H9 (cell line): Measurements from ENCODE around the gene RAET1G. TPM values are rescaled to one million over a fixed set of nuclear protein-coding genes. Genes with fewer than 3 reads are reported as not detected.

Source experiments
- DNase-seq: peaks from one replicate; pipeline ENCODE4 v3.0.0-alpha.2; 2017
- H2AFZ ChIP-seq: one replicate; pipeline ENCODE4 v1.6.1; 2013; ENCODE audit warnings: mild to moderate bottlenecking, low read length, control low read depth, moderate library complexity
- H2AK5ac ChIP-seq: 2 replicates; pipeline ENCODE4 v1.6.1; 2013; ENCODE audit warnings: low read length, control low read depth, mixed read lengths; ENCODE audit not compliant: insufficient read length
- H2BK120ac ChIP-seq: one replicate; pipeline ENCODE4 v1.6.1; 2013; ENCODE audit warnings: low read depth, mild to moderate bottlenecking, low read length, control low read depth, inconsistent platforms; ENCODE audit not compliant: poor library complexity, severe bottlenecking
- H2BK12ac ChIP-seq: 2 replicates; pipeline ENCODE4 v1.6.1; 2013; ENCODE audit warnings: low read length, control low read depth, mixed read lengths, low read depth; ENCODE audit not compliant: insufficient read length
- H2BK15ac ChIP-seq: 2 replicates; pipeline ENCODE4 v1.6.1; 2013; ENCODE audit warnings: low read depth, low read length, control low read depth
- H2BK20ac ChIP-seq: one replicate; pipeline ENCODE4 v1.6.1; 2013; ENCODE audit warnings: low read depth, mild to moderate bottlenecking, low read length, control low read depth, inconsistent platforms; ENCODE audit not compliant: poor library complexity, severe bottlenecking
- H2BK5ac ChIP-seq: 2 replicates; pipeline ENCODE4 v1.6.1; 2013; ENCODE audit warnings: low read length, control low read depth, mixed read lengths; ENCODE audit not compliant: insufficient read length
- H3K14ac ChIP-seq: 2 replicates; pipeline ENCODE4 v1.6.1; 2013; ENCODE audit warnings: low read length, control low read depth; ENCODE audit not compliant: insufficient read depth
- H3K18ac ChIP-seq: 2 replicates; pipeline ENCODE4 v1.6.1; 2013; ENCODE audit warnings: low read depth, mild to moderate bottlenecking, mixed read lengths, low read length, control low read depth; ENCODE audit not compliant: insufficient read length
- H3K23ac ChIP-seq: 2 replicates; pipeline ENCODE4 v1.6.1; 2013; ENCODE audit warnings: low read length, control low read depth, mixed read lengths, low read depth; ENCODE audit not compliant: insufficient read length
- H3K23me2 ChIP-seq: 2 replicates; pipeline ENCODE4 v1.6.1; 2013; ENCODE audit warnings: low read depth, mild to moderate bottlenecking, mixed read lengths, low read length, control low read depth; ENCODE audit not compliant: insufficient read length, poor library complexity, severe bottlenecking
- H3K27ac ChIP-seq: 2 replicates; pipeline ENCODE4 v1.5.1; 2013; ENCODE audit warnings: low read length, control low read depth, mixed read lengths, low read depth; ENCODE audit not compliant: insufficient read length
- H3K27me3 ChIP-seq: 2 replicates; pipeline ENCODE4 v1.6.1; 2013; ENCODE audit warnings: low read length, control low read depth, inconsistent platforms; ENCODE audit not compliant: insufficient read depth
- H3K4ac ChIP-seq: 2 replicates; pipeline ENCODE4 v1.6.1; 2013; ENCODE audit warnings: low read depth, mild to moderate bottlenecking, control low read depth, inconsistent platforms, low read length, moderate library complexity
- H3K4me1 ChIP-seq: 2 replicates; pipeline ENCODE4 v1.6.1; 2013; ENCODE audit warnings: low read length, control low read depth, inconsistent platforms; ENCODE audit not compliant: insufficient read depth
- H3K4me2 ChIP-seq: 2 replicates; pipeline ENCODE4 v1.6.1; 2013; ENCODE audit warnings: low read length, control low read depth, mixed read lengths; ENCODE audit not compliant: insufficient read length, insufficient read depth
- H3K56ac ChIP-seq: 2 replicates; pipeline ENCODE4 v1.6.1; 2013; ENCODE audit warnings: low read depth, mild to moderate bottlenecking, mixed read lengths, low read length, control low read depth; ENCODE audit not compliant: insufficient read length
- H3K79me1 ChIP-seq: 2 replicates; pipeline ENCODE4 v1.6.1; 2013; ENCODE audit warnings: low read depth, mild to moderate bottlenecking, moderate library complexity, low read length, control low read depth, inconsistent platforms; ENCODE audit not compliant: insufficient read depth, poor library complexity, severe bottlenecking
- H3K79me2 ChIP-seq: 2 replicates; pipeline ENCODE4 v1.6.1; 2013; ENCODE audit warnings: low read length, control low read depth, inconsistent platforms; ENCODE audit not compliant: insufficient read depth
- H3K9ac ChIP-seq: 2 replicates; pipeline ENCODE4 v1.6.1; 2013; ENCODE audit warnings: low read length, control low read depth, mixed read lengths; ENCODE audit not compliant: insufficient read length; ENCODE audit errors: extremely low read depth
- H3K9me3 ChIP-seq: one replicate; pipeline ENCODE4 v1.6.1; 2013; ENCODE audit warnings: low read depth, low read length, inconsistent platforms; ENCODE audit not compliant: control insufficient read depth
- H3T11ph ChIP-seq: one replicate; pipeline ENCODE4 v1.6.1; 2013; ENCODE audit warnings: mild to moderate bottlenecking, low read length, control low read depth, inconsistent platforms
- H4K20me1 ChIP-seq: one replicate; pipeline ENCODE4 v1.6.1; 2013; ENCODE audit not compliant: control insufficient read depth, insufficient read length, insufficient read depth
- H4K5ac ChIP-seq: 2 replicates; pipeline ENCODE4 v1.6.1; 2013; ENCODE audit warnings: low read depth, mild to moderate bottlenecking, mixed read lengths, low read length, control low read depth; ENCODE audit not compliant: insufficient read length
- H4K8ac ChIP-seq: replicated peaks from 2 replicates; pipeline ENCODE4 v1.6.1; 2013; ENCODE audit warnings: low read length, control low read depth, mixed read lengths, low read depth; ENCODE audit not compliant: insufficient read length
- H4K91ac ChIP-seq: 2 replicates; pipeline ENCODE4 v1.6.1; 2013; ENCODE audit warnings: low read depth, mild to moderate bottlenecking, moderate library complexity, mixed read lengths, low read length, control low read depth; ENCODE audit not compliant: insufficient read length
- H3K27ac Mint-ChIP-seq, 3 experiments: 2 replicates in 2 of 3; 3 replicates in 1 of 3; pipeline ENCODE4 v1.8.0; 2020 to 2021; ENCODE audit warnings: mixed read lengths in 3 of 3, mild to moderate bottlenecking in 1 of 3, moderate library complexity in 1 of 3
- H3K27me3 Mint-ChIP-seq: 2 replicates; pipeline ENCODE4 v1.8.0; 2021; ENCODE audit warnings: low read depth, mild to moderate bottlenecking, moderate library complexity, mixed read lengths
- H3K36me3 Mint-ChIP-seq, 3 experiments: 2 replicates in 2 of 3; 3 replicates in 1 of 3; pipeline ENCODE4 v1.8.0; 2020 to 2021; ENCODE audit warnings: low read depth in 3 of 3, mixed read lengths in 3 of 3; ENCODE audit not compliant: insufficient read depth in 1 of 3
- H3K4me1 Mint-ChIP-seq, 2 experiments: 2 replicates each; pipeline ENCODE4 v1.8.0; 2020; ENCODE audit warnings: mixed read lengths in 2 of 2
- H3K4me3 Mint-ChIP-seq, 2 experiments: 2 replicates in 1 of 2; 3 replicates in 1 of 2; pipeline ENCODE4 v1.8.0; 2020 to 2021; ENCODE audit warnings: mild to moderate bottlenecking in 2 of 2, mixed read lengths in 2 of 2, moderate library complexity in 1 of 2
- H3K9me3 Mint-ChIP-seq, 2 experiments: 2 replicates in 1 of 2; 3 replicates in 1 of 2; pipeline ENCODE4 v1.8.0; 2020; ENCODE audit warnings: mild to moderate bottlenecking in 2 of 2, mixed read lengths in 2 of 2, moderate library complexity in 1 of 2
- WGBS: extraction: QIAGEN DNeasy Blood & Tissue Kit; methylation state at CpG from one replicate; pipeline ENCODE4 v1.1.7; 2013; ENCODE audit warnings: missing lambda C conversion rate, low lambda C conversion rate, mixed read lengths; ENCODE audit not compliant: insufficient read length; ENCODE audit errors: extremely low coverage; 5-methylcytosine and 5-hydroxymethylcytosine counted together
- total RNA-seq: library from RNA; stranded (reverse); gene quantifications from 2 replicates; pipeline ENCODE4 v1.2.1, GENCODE V29; 2021
- TF ChIP-seq, protein P1 (sequence below): fragments of 200-600 bp; sonication (generic); conservative IDR thresholded peaks from 3 replicates; pipeline ENCODE4 v1.8.0; 2021; ENCODE audit warnings: antibody characterized with exemption, mild to moderate bottlenecking

Gene RAET1G
- total RNA-seq, 1 experiment from 2014 or later, result not detected

DNA sequence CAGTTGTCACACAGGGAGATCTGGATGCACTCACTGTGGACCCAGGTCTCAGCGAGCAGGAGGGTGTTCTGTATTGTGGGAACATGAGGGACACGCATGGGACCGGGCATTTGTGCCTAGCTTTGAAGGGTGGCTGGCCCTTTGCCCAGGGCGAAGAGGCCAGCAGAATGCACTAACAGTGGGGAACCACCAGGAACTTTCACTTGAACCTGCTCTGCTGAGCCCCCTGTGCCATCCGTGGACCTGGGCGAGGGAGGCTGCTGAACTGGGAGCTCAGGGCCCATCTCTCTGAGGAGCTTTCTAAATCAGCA lies 17.7 kb upstream of the RAET1G start:
- Histone ChIP-seq H2BK15ac (no peak overlapping the region), H3K23me2 (peaks cover 20% of the 10 kb centered on the region), H3K27ac (no peak overlapping the region), H3K23ac (no peak overlapping the region), H3K4ac (no peak overlapping the region), H3K56ac (no peak overlapping the region), H3K4me2 (no peak overlapping the region), H4K5ac (no peak overlapping the region), H3K9me3 (no peaks in the 10 kb centered on the region), H2BK120ac (no peak overlapping the region), H3K9ac (no peak overlapping the region), H4K8ac (no peak overlapping the region), H3K79me1 (no peaks in the 10 kb centered on the region), H3K79me2 (no peaks in the 10 kb centered on the region), H3K4me1 (no peaks in the 10 kb centered on the region), H4K20me1 (no peaks in the 10 kb centered on the region), H3T11ph (no peak overlapping the region), H3K18ac (no peak overlapping the region), H3K14ac (no peak overlapping the region), H3K27me3 (peaks cover 73% of the 10 kb centered on the region), H4K91ac (no peak overlapping the region), H2BK12ac (no peak overlapping the region), H2BK5ac (no peak overlapping the region), H2AFZ (no peak overlapping the region), H2BK20ac (no peak overlapping the region), H2AK5ac (no peak overlapping the region)
- Mint-ChIP-seq H3K9me3 (peaks cover 0 to 9% of the 10 kb centered on the region in 2 experiments; a peak in 2 of 5 replicates), H3K27ac (no peak overlapping the region), H3K4me3 (peak overlapping the region in 1 of 2 experiments; percentile 55; a peak in 3 of 5 replicates), H3K27me3 (peaks cover 95% of the 10 kb centered on the region), H3K36me3 (peaks cover 0 to 4% (median 3%) of the 10 kb centered on the region in 3 experiments; a peak in 3 of 7 replicates), H3K4me1 (peaks cover 12 to 14% of the 10 kb centered on the region in 2 experiments)
- TF ChIP-seq, protein P1, sequence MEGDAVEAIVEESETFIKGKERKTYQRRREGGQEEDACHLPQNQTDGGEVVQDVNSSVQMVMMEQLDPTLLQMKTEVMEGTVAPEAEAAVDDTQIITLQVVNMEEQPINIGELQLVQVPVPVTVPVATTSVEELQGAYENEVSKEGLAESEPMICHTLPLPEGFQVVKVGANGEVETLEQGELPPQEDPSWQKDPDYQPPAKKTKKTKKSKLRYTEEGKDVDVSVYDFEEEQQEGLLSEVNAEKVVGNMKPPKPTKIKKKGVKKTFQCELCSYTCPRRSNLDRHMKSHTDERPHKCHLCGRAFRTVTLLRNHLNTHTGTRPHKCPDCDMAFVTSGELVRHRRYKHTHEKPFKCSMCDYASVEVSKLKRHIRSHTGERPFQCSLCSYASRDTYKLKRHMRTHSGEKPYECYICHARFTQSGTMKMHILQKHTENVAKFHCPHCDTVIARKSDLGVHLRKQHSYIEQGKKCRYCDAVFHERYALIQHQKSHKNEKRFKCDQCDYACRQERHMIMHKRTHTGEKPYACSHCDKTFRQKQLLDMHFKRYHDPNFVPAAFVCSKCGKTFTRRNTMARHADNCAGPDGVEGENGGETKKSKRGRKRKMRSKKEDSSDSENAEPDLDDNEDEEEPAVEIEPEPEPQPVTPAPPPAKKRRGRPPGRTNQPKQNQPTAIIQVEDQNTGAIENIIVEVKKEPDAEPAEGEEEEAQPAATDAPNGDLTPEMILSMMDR, result no peak
- no CpG with 5 or more reads among the region's 6 CpGs for WGBS
- DNase-seq, result no peak
